HFFc6 (cell line): ENCODE data around the gene ZNF800. TPM values are rescaled to one million over a fixed set of nuclear protein-coding genes. Genes with fewer than 3 reads are reported as not detected.

ENCODE experiments used
- DNase-seq: peaks from one replicate; pipeline ENCODE4 v3.0.0-alpha.2; 2018
- H3K27ac Mint-ChIP-seq: 2 replicates; pipeline ENCODE4 v1.8.0; 2020; ENCODE audit warnings: mild to moderate bottlenecking, mixed read lengths
- H3K27me3 Mint-ChIP-seq: 2 replicates; pipeline ENCODE4 v1.8.0; 2021; ENCODE audit warnings: mild to moderate bottlenecking, moderate library complexity, mixed read lengths; ENCODE audit not compliant: insufficient read depth
- H3K36me3 Mint-ChIP-seq: 2 replicates; pipeline ENCODE4 v1.8.0; 2021; ENCODE audit warnings: low read depth, mixed read lengths
- H3K4me1 Mint-ChIP-seq: 2 replicates; pipeline ENCODE4 v1.8.0; 2020; ENCODE audit warnings: low read depth, mixed read lengths
- H3K4me3 Mint-ChIP-seq: 2 replicates; pipeline ENCODE4 v1.8.0; 2020; ENCODE audit warnings: mild to moderate bottlenecking, moderate library complexity, mixed read lengths
- H3K9me3 Mint-ChIP-seq: 2 replicates; pipeline ENCODE4 v1.8.0; 2020; ENCODE audit warnings: mild to moderate bottlenecking, mixed read lengths
- total RNA-seq, 6 experiments: library from RNA; stranded (reverse); fragmentation: NEBNext Ultra II Directional; extraction: Animal tissue kit (Norgen Biotek cat#: 25700); gene quantifications; 2 replicates in 1 of 6; 3 replicates in 5 of 6; pipeline ENCODE4 v1.2.3, GENCODE V29; 2021
- TF ChIP-seq, protein P1 (sequence below): fragments of 200-600 bp; sonication (generic); IDR thresholded peaks from 2 replicates; pipeline ENCODE4 v1.5.0; 2021; ENCODE audit warnings: antibody characterized with exemption, mild to moderate bottlenecking

The ZNF800 gene
- total RNA-seq, 6 experiments from 2014 or later = 24.3 to 26.7 (median 25.7) TPM

DNA sequence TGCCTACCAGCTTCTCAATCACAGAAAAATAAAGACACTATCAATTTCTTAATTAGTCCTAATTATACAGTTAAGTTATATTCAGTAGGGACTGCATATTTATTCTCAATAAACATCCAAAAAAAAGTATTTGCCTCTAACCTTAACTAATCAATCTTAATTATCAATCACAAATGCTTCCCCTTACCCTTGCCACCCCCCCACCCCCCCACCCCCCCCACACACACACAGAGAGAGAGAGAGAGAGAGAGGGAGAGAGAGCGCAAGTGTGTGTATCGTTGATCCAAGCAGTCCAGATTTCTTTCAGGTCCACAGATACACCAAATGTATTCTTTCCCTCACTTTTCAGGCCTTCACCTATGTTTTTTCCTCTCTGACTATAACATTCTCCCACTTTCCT lies 12.9 kb downstream of the ZNF800 start:
- H3K4me3 Mint-ChIP-seq = no peak overlapping the region
- no peaks in the 10 kb centered on the region for H3K9me3 Mint-ChIP-seq
- no peak overlapping the region; the same call in 1 of the 2 replicates for H3K27ac Mint-ChIP-seq
- DNase-seq = no peak
- peaks cover 68% of the 10 kb centered on the region for H3K4me1 Mint-ChIP-seq
- H3K27me3 Mint-ChIP-seq = no peaks in the 10 kb centered on the region
- peaks cover 7% of the 10 kb centered on the region for H3K36me3 Mint-ChIP-seq
- TF ChIP-seq, protein P1, sequence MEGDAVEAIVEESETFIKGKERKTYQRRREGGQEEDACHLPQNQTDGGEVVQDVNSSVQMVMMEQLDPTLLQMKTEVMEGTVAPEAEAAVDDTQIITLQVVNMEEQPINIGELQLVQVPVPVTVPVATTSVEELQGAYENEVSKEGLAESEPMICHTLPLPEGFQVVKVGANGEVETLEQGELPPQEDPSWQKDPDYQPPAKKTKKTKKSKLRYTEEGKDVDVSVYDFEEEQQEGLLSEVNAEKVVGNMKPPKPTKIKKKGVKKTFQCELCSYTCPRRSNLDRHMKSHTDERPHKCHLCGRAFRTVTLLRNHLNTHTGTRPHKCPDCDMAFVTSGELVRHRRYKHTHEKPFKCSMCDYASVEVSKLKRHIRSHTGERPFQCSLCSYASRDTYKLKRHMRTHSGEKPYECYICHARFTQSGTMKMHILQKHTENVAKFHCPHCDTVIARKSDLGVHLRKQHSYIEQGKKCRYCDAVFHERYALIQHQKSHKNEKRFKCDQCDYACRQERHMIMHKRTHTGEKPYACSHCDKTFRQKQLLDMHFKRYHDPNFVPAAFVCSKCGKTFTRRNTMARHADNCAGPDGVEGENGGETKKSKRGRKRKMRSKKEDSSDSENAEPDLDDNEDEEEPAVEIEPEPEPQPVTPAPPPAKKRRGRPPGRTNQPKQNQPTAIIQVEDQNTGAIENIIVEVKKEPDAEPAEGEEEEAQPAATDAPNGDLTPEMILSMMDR = no peak

DNA sequence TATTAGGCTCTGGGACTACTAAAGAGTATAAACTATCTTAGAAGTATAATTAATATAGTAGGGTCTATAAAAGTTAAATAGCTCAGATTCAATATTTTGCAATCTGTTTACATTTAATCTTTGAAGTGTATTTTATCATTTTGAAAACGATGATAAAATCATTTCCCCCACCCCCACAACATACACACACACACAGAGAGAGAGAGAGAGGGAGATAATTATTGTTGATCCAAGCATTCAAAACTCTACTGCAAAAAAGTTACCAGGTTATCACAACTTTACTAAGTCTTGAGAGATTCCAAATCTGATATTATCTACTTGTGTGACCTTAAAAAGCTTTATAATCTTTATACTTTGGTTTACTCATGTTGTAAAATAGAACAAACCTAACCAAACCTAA lies 14.0 kb downstream of the ZNF800 start:
- Mint-ChIP-seq H3K36me3 (peaks cover 12% of the 10 kb centered on the region), H3K9me3 (no peaks in the 10 kb centered on the region)
- no peak for DNase-seq

DNA sequence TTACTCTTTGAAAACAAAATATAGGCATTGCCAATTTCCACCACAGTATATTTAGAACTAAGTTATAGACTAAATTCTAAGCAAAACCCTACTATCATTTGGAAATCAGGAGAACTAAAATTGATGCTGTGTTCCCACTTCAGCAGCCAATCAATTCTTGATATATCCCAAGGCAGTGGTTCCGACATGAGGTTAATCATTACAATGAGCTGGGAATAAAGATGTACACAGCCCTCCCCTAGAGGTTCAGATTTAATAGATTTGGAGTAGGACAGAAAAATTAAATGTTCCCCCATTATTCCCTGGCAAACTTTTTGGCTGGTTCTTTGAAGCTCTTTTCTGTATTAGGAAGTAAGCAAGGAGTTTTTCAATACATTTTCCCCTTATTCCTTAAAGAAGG lies 15.1 kb downstream of the ZNF800 start:
- H3K27me3 Mint-ChIP-seq = no peaks in the 10 kb centered on the region
- peaks cover 10% of the 10 kb centered on the region for H3K36me3 Mint-ChIP-seq
- TF ChIP-seq, protein P1 = no peak
- peaks cover 56% of the 10 kb centered on the region for H3K4me1 Mint-ChIP-seq
- H3K9me3 Mint-ChIP-seq = no peaks in the 10 kb centered on the region
- no peak for DNase-seq
- H3K4me3 Mint-ChIP-seq = no peak overlapping the region
- no peak overlapping the region for H3K27ac Mint-ChIP-seq

More for the DNA sequence above, 14.0 kb downstream of the ZNF800 start:
- Mint-ChIP-seq H3K27ac (no peak overlapping the region), H3K4me1 (peaks cover 67% of the 10 kb centered on the region), H3K27me3 (no peaks in the 10 kb centered on the region), H3K4me3 (no peak overlapping the region)
- TF ChIP-seq, protein P1 = no peak

DNA sequence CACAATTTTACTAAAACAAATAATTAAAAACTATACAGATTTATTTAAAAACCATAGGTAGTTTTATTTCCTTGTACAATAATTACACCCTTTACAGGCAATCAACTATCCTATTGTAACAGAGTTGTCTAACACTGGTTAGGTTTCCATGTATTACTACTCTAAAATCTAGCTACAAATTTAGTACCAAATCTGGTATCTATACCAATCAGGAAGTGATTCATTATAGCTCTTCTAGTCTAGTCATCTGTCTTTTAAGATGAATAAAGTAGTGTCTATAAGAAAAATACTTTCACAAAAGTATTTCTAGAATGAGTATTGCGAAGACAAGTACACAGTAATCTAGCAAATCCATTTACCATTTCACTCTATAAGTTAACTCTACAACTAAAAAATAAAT lies 16.9 kb downstream of the ZNF800 start:
- TF ChIP-seq, protein P1 = no peak
- DNase-seq = no peak
- no peaks in the 10 kb centered on the region for H3K27me3 Mint-ChIP-seq
- H3K4me1 Mint-ChIP-seq = peaks cover 49% of the 10 kb centered on the region
- no peak overlapping the region; the same call in 1 of the 2 replicates for H3K27ac Mint-ChIP-seq
- peaks cover 6% of the 10 kb centered on the region for H3K36me3 Mint-ChIP-seq
- no peak overlapping the region for H3K4me3 Mint-ChIP-seq
- H3K9me3 Mint-ChIP-seq = no peaks in the 10 kb centered on the region

DNA sequence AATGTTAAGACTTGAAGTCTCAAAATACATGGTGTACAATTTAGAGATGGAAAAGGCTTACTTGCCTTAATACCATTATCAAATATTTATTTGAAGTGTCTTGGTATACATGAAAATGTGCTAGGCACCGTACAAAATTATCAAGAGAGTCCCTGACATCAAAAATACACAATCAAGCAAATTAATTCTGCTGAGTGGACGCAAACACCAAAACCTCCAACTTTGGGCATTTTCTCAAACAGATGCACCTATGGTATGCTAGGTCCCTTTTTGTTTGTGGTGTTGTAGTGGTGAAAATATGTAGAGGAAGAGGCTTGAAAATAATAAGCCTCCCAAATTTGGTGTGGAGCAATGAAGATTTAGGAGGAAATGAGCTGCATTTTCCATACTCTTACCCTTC lies 24.8 kb downstream of the ZNF800 start:
- H3K4me1 Mint-ChIP-seq = peaks cover 6% of the 10 kb centered on the region; the same call in 1 of the 2 replicates
- no peak for DNase-seq
- TF ChIP-seq, protein P1 = no peak

DNA sequence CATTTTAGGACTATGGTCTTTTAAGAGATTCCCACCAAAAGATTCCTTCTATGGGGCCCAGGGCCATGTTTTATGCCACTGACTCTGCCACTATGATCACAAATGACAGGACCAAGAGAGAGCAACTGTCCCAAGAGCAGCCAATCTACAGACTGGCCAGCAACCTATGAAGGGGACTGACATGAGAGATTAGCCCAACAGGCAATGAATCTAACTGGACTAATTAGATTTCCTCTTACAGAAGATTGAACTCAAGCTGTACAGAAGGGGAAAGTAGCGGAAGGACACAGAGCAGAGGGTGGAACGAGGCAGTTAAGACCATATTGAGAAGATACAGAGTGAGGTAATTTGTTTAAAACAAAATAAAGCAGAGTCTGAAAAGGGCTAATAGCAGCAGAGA lies 25.8 kb downstream of the ZNF800 start:
- no peak for DNase-seq
- TF ChIP-seq, protein P1 = no peak
- Mint-ChIP-seq H3K4me1 (peaks cover 6% of the 10 kb centered on the region; the same call in 1 of the 2 replicates), H3K9me3 (no peaks in the 10 kb centered on the region), H3K27ac (no peak overlapping the region; the same call in 1 of the 2 replicates), H3K27me3 (no peaks in the 10 kb centered on the region), H3K4me3 (no peak overlapping the region), H3K36me3 (peaks cover 6% of the 10 kb centered on the region; the same call in 1 of the 2 replicates)

More for the DNA sequence above, 24.8 kb downstream of the ZNF800 start:
- no peak overlapping the region for H3K4me3 Mint-ChIP-seq
- H3K9me3 Mint-ChIP-seq = no peaks in the 10 kb centered on the region
- H3K27ac Mint-ChIP-seq = no peak overlapping the region
- no peaks in the 10 kb centered on the region for H3K27me3 Mint-ChIP-seq
- peaks cover 6% of the 10 kb centered on the region; the same call in 1 of the 2 replicates for H3K36me3 Mint-ChIP-seq
